HG03432 (cell line): ENCODE results near the gene ZNF335.

Experiments
- ATAC-seq: cut with Tn5 transposase; IDR thresholded peaks from one replicate; pipeline ENCODE4 v1.9.1; 2021; ENCODE audit warnings: mild to moderate bottlenecking, moderate library complexity; ENCODE audit not compliant: unreplicated experiment

The ZNF335 gene

DNA sequence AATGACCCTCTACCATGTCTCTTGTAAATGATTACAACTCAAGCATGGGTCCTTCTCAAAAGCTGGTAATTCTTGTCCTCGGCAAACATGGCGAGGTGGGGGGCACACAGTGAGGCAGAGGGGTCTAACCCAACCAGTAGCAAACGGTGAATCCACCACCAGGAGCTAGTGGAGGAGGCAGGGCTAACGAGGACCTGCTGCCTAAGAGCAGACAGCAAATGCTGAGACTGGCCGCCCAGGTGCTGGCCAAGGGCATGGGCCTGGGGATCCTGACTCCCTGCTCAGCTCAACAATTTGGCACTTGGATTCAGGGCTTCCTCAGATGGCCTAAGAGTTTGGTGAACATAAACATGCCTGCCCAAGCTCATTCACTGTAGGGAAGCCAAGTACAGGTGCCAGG is 19.1 kb downstream of the ZNF335 start:
- no peak for ATAC-seq

DNA sequence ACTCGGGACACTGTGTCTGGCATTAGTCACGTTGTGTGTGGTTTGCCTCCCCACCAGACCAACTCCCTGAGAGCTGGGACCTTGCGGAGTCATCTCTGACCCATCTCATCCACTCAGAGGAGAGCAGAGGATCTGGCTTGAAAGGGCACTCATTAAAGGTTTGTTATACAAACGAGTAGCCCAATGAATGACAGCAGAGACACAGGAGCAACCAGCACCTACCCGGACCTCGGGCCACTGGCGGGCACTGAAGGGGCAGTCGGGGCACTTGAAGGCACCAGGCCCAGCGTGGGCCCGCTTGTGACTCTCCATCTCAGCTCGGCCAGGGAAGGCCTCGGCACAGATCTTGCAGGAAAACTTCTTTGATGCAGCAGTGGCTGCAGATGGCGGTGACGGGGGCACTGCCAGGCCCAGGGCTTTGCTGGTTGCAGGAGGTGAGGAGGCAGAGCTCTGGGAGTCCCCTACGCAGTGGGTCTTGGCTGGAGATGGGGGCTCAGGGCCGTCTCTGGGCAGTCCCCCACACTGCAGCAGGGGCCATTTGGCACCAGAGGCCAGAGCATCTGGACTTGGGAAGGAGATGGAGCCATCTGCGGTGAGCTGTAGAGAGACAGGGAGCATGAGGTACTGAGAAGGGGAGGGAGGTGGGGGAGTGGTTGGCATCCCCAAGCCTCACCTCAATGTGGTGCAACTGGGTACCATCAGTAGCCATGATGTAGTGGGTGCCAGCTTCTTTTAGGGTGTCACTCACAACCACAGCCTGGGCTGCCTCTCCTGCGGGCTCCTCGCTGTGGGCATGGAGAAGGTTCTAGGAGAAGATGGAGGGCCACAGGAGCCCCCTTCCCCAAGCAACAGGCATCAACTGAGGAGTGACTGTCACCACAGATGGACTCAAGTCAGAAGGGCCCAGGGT is 19.8 kb downstream of the ZNF335 start:
- no peak for ATAC-seq

- no peak for ATAC-seq
Measured at GRCh38 chr20:45950330-45950646, 21.7 kb downstream of the ZNF335 start.

DNA sequence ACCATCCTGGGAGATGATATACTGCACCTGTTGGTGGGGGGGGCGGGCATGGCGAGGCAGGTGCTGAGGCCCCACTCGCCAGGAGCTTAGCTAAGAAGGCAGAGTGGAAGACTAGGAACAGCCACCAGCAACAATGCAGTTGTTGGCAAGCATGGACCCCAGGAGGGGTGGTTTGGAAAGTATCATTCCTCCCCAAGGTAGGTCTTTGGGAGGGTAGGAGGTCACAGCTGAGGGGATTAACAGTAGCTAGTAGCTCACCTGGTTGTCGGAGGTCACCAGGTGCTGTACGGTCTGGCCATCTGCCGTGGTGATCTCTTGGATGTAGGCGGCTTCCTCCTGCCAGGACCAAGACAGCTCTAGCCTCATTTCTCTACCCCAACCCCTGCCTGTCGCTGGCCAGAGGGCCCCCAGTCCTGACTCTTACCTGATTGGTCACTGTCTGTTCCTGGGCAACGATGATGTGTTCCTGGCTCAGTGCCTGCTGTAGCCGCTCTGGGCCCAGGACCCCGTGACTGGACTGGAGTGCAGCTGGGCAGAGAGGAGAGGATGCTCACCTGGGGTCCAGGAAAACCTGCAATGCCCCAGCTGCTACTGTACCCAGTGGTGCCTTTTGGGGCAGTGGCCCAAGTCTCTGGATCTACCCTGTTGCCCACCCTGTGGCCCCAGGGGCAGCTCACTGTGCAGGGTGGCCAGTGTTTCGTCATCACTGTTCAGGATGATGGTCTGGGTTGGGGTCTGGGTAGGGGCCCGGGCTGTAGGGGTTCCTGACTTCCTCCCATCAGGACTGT is 22.3 kb downstream of the ZNF335 start:
- ATAC-seq = no peak

DNA sequence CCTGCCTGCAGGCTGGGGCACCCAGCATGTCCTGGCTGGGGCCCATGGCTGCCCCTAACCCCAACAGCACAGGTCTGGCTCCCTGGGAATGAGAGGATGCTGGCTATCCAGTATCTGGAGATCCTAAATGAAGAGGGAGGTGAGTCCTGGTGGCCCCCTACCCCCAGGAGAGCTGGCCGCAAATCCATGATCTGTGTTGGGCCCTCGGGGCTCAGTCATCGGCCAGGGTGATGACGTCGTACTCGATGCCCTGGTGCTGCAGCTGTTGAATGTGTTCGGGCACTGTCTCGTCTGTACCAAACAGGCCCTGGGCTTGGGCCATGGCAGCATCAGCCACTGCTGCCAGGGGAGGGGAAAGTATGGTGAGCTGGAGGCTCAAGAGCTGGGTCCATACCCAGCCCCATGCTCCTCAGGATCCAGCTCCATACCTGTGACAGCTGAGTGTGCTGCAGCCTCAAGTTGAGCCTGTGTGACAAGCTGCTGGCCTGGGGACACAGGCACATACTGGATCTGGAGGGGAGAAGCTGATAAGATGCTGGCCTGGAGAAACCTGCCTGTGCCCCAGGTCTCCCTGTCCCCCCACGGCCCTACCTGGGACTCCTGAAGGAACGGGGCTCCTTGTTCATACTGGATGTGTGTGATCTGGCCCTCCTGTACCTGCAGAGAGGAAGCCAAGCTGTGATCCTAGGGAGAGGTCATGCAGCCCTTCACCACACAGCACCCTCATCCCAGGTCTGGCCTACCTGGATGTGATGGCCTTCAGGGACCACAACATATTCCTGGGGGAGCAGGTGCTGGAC is 23.1 kb downstream of the ZNF335 start:
- no peak for ATAC-seq

GRCh38 chr20:45948261-45948733 is 23.7 kb downstream of the ZNF335 start:
- ATAC-seq = no peak

- ATAC-seq = no peak
Measured at GRCh38 chr20:45947110-45947866, 24.7 kb downstream of the ZNF335 start.

DNA sequence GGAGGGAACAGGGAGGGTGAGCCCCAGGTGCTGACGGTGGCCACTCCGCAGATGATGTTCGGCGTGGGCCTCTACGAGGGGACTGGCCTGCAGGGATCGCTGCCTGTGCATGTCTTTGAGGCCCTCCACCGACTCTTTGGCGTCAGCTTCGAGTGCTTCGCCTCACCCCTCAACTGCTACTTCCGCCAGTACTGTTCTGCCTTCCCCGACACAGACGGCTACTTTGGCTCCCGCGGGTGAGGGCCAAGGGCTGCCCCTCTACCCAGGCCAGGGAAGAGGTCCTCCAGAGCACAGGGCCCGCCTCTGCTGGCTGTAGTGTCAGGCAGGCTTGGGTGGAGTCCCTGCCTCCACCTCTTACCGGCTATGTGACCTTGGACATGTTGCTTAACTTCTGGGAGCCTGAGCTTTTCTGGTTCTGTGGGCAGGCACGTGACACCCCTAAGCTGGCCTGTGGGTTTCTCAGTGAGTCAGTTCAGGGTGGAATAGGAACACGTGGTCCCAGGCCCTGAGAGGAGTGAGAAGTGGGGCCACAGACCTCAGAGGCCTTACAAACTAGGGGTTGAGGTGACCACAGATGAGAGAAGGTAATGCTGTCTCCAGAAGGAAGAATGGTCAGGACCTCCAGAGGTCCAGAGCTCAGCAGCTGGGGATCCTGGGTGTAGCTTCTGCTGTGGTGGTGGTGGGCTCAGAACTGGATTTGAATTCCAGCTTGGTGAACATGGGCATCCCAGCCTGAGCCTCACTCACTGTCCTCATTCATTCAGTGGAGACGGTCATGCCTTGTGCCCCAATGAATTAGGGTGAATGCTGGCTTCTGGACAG is 25.6 kb downstream of the ZNF335 start:
- no peak for ATAC-seq

- no peak for ATAC-seq
Measured at GRCh38 chr20:45945678-45946148, 26.3 kb downstream of the ZNF335 start.

DNA sequence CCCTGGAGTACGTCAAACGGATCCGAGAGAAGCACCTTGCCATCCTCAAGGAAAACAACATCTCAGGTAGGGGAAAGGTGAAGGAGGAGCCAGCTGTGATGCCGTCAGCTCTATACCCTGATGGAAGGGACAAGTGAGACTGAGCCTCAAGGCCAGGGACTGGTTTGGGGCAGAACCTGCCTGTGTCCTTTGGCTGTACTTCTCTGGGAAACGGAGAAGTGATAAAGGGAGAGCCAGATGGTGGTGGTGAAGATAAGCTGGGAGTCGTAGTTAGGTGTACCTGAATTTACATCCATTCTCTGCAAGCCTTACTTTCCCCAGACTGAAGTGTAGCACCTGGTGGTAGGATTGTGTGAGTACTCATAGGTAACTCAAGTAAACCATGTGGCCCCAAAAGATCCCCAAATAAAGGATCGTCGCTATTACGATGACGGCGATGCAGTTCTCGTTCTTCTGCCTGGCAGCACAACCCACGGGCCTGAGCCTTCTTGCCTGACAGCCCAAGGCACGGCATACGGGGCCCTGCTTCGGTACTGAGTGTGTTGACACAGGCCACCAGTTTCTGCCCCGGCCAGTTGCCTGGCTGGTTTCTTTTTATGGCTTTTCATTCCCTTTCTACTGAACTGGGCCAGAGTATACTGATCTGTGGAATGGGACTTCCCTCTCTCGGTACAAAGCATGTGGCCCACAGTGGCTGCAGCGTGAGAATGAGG is 26.9 kb downstream of the ZNF335 start:
- ATAC-seq = no peak

- ATAC-seq = no peak
Measured at GRCh38 chr20:45944151-45944964, 27.6 kb downstream of the ZNF335 start.

- no peak for ATAC-seq
Measured at GRCh38 chr20:45943613-45944012, 28.4 kb downstream of the ZNF335 start.

DNA sequence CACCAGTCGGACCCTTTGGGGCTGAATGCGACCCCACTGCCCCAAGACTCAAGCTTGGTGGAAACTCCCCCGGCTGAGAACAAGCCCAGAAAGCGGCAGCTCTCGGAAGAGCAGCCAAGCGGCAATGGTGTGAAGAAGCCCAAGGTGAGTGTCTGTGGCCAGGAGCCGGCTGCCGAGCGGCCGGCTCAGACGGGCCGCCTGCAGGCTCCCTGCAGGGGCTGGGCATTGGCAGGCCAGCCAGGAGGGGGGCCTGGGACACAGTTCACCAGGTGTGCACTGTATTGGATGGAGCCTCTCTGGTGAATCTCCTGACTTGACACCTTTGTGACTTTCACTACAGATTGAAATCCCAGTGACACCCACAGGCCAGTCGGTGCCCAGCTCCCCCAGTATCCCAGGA is 31.5 kb downstream of the ZNF335 start:
- no peak for ATAC-seq

DNA sequence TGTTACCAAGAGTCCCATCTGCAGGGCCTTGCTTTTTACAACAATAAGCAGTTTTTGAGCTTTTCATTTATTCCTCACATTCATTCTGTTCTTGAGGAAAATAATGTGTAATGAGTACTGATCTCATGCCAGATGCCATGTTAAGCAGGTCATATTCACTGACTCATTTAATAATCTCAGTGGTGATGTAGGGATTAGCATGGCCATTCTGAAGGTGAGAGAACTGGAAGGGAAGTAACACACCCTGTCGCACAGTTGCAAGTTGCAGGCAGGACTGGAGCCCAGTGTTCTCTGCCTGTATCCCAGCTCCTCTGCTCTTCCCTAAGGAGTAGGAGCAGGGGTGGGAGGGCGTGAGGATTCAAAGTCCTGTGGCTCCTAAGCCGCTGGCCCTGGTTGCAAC is 31.9 kb downstream of the ZNF335 start:
- no peak for ATAC-seq

DNA sequence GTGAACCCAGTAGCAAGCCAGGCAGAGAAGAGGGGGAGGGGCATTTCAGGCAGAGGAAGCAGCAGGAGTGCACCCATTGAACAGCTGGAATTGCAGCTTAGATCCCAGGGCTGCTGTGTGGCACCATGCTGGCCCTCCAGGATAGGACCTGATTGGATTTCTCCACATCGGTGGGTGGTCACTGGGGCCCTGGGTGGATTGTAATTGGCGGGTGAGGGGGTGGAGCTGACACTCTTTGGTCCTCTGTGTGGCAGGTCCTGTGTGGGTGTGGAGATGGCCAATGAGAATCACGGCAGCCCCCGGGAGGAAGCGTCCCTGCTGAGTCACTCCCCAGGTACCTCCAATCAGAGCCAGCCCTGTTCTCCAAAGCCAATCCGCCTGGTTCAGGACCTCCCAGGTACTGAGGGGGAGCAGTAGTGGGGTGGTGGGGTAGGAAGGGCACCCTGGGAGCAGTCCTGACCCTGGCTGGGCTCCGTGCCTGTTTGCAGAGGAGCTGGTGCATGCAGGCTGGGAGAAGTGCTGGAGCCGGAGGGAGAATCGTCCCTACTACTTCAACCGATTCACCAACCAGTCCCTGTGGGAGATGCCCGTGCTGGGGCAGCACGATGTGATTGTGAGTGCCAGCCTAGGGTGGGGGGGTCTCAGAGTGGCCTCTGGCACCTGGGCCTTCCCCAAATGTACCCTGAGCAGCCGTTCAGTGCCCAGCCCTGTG is 33.1 kb downstream of the ZNF335 start:
- ATAC-seq = no peak

DNA sequence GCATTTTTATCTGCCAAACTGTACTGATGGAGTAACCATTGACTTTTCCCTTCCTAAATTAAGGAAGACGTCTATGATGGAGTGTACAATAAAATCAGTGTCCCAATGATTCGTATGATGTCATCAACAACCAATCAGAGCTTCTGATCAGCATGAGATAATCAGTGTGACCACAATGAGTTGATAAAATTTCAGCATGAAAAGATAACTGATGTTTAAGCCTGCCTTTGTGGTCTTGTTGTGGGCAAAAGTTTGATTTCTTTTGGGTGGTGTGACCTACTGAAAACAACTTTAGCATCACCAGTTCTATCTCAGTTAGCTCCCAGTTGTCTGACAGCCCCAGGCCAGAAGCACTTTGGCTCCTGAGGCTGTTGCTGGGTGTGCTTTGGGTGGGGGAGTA is 34.2 kb downstream of the ZNF335 start:
- ATAC-seq = no peak

- no peak for ATAC-seq
Measured at GRCh38 chr20:45935416-45936046, 36.5 kb downstream of the ZNF335 start.
